K562 (cell line): ENCODE measurements around the gene SLC17A9. TPM values are rescaled to one million over a fixed set of nuclear protein-coding genes. Genes with fewer than 3 reads are reported as not detected.

Experiments
- ETV5 ChIP-seq: sonication (generic); formaldehyde crosslinking; IDR thresholded peaks from 2 replicates; pipeline ENCODE4 v1.4.0; 2020; ENCODE audit warnings: low read depth, mild to moderate bottlenecking, missing genetic modification reagents
- PHF21A ChIP-seq: fragments of 450-650 bp; IDR thresholded peaks from 2 replicates; pipeline ENCODE4 v1.6.1; 2017; ENCODE audit warnings: low read depth, borderline replicate concordance
- TRIM24 ChIP-seq, 2 experiments: fragments of 450-650 bp; IDR thresholded peaks; 2 replicates each; pipeline ENCODE4 v1.6.1; 2016
- XRCC5 ChIP-seq: fragments of 200-400 bp; formaldehyde crosslinking; IDR thresholded peaks from 2 replicates; pipeline ENCODE4 v1.6.1; 2017; ENCODE audit warnings: low read depth, mild to moderate bottlenecking, low read length
- YY1 ChIP-seq, 3 experiments: IDR thresholded peaks; 2 replicates each; pipeline ENCODE4 v1.6.1; 2011; ENCODE audit warnings: low read length in 2 of 3, mild to moderate bottlenecking in 2 of 3, moderate library complexity in 2 of 3, borderline replicate concordance in 1 of 3, control low read depth in 1 of 3, low read depth in 1 of 3; ENCODE audit not compliant: insufficient read depth in 3 of 3, insufficient replicate concordance in 2 of 3, control insufficient read depth in 1 of 3, insufficient read length in 1 of 3; ENCODE audit errors: extremely low read depth in 1 of 3
- ZKSCAN3 ChIP-seq: fragments of 250-450 bp; sonication (Bioruptor Pico); IDR thresholded peaks from 2 replicates; pipeline ENCODE4 v1.4.0; 2020
- ZNF12 ChIP-seq: sonication (generic); formaldehyde crosslinking; IDR thresholded peaks from 2 replicates; pipeline ENCODE4 v1.4.0; 2020; ENCODE audit warnings: mild to moderate bottlenecking, missing genetic modification reagents
- ZNF699 ChIP-seq: fragments of 250-450 bp; sonication (Bioruptor Pico); IDR thresholded peaks from 2 replicates; pipeline ENCODE4 v1.8.0; 2021; ENCODE audit warnings: mild to moderate bottlenecking, moderate library complexity; ENCODE audit not compliant: insufficient replicate concordance
- ZNF717 ChIP-seq: fragments of 250-450 bp; sonication (Bioruptor Pico); IDR thresholded peaks from 2 replicates; pipeline ENCODE4 v1.5.0; 2021
- ZSCAN32 ChIP-seq: fragments of 450-650 bp; formaldehyde crosslinking; IDR thresholded peaks from 2 replicates; pipeline ENCODE4 v1.4.0; 2020; ENCODE audit warnings: mild to moderate bottlenecking, moderate library complexity
- polyA plus RNA-seq, 8 experiments: library from polyadenylated mRNA; depleted of rRNA in 4 of 8; stranded (reverse) in 5 of 8; unstranded in 3 of 8; fragments of >200 nt; fragmentation: Nextera tagmentation in 2 of 8; fragmentation: Illumina TruSeq in 1 of 8; extraction: Ambion mirVana in 2 of 8; extraction: Trizol in 1 of 8; gene quantifications; 2 replicates each; pipeline versions ENCODE4 v1.2.1 to v1.2.3, GENCODE V29; 2011 to 2014; ENCODE audit warnings: inconsistent platforms in 1 of 8, missing spikeins in 1 of 8
- total RNA-seq, 7 experiments: library from RNA; depleted of rRNA in 6 of 7; stranded (reverse); fragments of >200 nt in 6 of 7; fragmentation: Illumina TruSeq in 2 of 7; extraction: Trizol in 2 of 7; gene quantifications; 2 replicates each; pipeline versions ENCODE4 v1.2.1 to v1.2.3, GENCODE V29; 2011 to 2021; ENCODE audit warnings: low replicate concordance in 1 of 7
- TF ChIP-seq, protein P1 (sequence below): sonication (generic); formaldehyde crosslinking; IDR thresholded peaks from 2 replicates; pipeline ENCODE4 v1.8.0; 2022; ENCODE audit warnings: missing genetic modification reagents, mild to moderate bottlenecking, borderline replicate concordance
- TF ChIP-seq, protein P2 (sequence below): fragments of 450-650 bp; formaldehyde crosslinking; IDR thresholded peaks from 2 replicates; pipeline ENCODE4 v1.4.0; 2022; ENCODE audit warnings: mild to moderate bottlenecking, moderate library complexity
- TF ChIP-seq, protein P3 (sequence below): sonication (generic); formaldehyde crosslinking; IDR thresholded peaks from 2 replicates; pipeline ENCODE4 v1.8.0; 2023; ENCODE audit warnings: missing genetic modification reagents, mild to moderate bottlenecking, borderline replicate concordance
- TF ChIP-seq, protein P4 (sequence below): conservative IDR thresholded peaks from 2 replicates; pipeline ENCODE4 v1.6.1; 2011; ENCODE audit warnings: low read depth, mild to moderate bottlenecking, low read length; ENCODE audit not compliant: control insufficient read depth

The SLC17A9 gene
- total and polyA plus RNA-seq, 9 of the 15 experiments (the other 6 are each of a cell fraction or from before 2014, with no cell fraction given), result 0.04 to 0.31 TPM; not detected in 7

DNA sequence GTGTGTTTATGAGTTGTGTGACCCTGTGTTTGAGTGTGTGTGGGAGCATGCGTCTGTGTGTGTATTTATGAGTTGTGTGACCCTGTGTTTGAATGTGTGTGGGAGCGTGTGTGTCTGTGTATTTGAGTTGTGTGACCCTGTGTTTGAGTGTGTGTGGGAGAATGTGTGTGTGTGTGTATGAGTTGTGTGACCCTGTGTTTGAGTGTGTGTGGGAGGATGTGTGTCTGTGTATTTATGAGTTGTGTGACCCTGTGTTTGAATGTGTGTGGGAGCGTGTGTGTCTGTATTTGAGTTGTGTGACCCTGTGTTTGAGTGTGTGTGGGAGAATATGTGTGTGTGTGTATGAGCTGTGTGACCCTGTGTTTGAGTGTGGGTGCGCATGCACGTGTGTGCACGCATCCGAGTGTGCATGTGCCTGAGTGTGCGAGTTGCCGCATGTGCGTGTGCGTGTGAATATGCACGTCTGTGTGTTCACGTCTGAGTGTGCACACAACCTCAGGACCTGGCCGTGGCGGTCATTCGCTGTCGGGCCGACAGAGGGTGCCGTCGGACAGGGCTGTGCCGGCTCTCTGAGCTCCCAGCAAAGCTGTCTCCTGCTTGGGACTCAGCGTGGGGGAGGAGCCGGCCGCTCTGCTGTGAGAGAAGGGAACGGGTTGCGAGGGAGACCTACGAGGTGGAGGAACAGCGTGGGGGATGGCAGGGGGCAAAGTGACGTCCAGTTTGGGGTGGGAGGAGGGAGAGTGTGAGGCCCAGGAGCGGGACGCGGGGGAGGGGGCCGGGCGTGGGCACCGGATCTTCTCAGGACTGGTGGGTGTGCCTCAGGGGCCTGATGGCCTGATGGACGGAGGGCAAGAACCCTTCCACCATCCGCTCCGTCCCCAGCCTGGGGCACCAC is 19.7 kb downstream of the SLC17A9 start (continued):
- TF ChIP-seq, protein P1, sequence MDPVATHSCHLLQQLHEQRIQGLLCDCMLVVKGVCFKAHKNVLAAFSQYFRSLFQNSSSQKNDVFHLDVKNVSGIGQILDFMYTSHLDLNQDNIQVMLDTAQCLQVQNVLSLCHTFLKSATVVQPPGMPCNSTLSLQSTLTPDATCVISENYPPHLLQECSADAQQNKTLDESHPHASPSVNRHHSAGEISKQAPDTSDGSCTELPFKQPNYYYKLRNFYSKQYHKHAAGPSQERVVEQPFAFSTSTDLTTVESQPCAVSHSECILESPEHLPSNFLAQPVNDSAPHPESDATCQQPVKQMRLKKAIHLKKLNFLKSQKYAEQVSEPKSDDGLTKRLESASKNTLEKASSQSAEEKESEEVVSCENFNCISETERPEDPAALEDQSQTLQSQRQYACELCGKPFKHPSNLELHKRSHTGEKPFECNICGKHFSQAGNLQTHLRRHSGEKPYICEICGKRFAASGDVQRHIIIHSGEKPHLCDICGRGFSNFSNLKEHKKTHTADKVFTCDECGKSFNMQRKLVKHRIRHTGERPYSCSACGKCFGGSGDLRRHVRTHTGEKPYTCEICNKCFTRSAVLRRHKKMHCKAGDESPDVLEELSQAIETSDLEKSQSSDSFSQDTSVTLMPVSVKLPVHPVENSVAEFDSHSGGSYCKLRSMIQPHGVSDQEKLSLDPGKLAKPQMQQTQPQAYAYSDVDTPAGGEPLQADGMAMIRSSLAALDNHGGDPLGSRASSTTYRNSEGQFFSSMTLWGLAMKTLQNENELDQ (CRISPR knock-in tag), result no peak
- TF ChIP-seq PHF21A (no peak), ZKSCAN3 (CRISPR knock-in tag) (no peak), XRCC5 (peak; percentile 70; the same call in 1 of the 2 replicates), ETV5 (no peak), YY1 (IDR thresholded peaks at IDR 0.05; ENCODE audit: borderline replicate concordance in 1 of 3, control insufficient read depth in 1 of 3, extremely low read depth in 1 of 3, insufficient read depth in 3 of 3, insufficient read length in 1 of 3, insufficient replicate concordance in 2 of 3, low read depth in 1 of 3, low read length in 2 of 3) (no peak), ZNF12 (no peak), ZNF717 (CRISPR knock-in tag) (no peak), ZSCAN32 (CRISPR knock-in tag) (no peak), ZNF699 (CRISPR knock-in tag) (no peak), TRIM24 (IDR thresholded peaks at IDR 0.05) (no peak)
- TF ChIP-seq, protein P2, sequence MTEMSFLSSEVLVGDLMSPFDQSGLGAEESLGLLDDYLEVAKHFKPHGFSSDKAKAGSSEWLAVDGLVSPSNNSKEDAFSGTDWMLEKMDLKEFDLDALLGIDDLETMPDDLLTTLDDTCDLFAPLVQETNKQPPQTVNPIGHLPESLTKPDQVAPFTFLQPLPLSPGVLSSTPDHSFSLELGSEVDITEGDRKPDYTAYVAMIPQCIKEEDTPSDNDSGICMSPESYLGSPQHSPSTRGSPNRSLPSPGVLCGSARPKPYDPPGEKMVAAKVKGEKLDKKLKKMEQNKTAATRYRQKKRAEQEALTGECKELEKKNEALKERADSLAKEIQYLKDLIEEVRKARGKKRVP, result no peak
- TF ChIP-seq, protein P3, sequence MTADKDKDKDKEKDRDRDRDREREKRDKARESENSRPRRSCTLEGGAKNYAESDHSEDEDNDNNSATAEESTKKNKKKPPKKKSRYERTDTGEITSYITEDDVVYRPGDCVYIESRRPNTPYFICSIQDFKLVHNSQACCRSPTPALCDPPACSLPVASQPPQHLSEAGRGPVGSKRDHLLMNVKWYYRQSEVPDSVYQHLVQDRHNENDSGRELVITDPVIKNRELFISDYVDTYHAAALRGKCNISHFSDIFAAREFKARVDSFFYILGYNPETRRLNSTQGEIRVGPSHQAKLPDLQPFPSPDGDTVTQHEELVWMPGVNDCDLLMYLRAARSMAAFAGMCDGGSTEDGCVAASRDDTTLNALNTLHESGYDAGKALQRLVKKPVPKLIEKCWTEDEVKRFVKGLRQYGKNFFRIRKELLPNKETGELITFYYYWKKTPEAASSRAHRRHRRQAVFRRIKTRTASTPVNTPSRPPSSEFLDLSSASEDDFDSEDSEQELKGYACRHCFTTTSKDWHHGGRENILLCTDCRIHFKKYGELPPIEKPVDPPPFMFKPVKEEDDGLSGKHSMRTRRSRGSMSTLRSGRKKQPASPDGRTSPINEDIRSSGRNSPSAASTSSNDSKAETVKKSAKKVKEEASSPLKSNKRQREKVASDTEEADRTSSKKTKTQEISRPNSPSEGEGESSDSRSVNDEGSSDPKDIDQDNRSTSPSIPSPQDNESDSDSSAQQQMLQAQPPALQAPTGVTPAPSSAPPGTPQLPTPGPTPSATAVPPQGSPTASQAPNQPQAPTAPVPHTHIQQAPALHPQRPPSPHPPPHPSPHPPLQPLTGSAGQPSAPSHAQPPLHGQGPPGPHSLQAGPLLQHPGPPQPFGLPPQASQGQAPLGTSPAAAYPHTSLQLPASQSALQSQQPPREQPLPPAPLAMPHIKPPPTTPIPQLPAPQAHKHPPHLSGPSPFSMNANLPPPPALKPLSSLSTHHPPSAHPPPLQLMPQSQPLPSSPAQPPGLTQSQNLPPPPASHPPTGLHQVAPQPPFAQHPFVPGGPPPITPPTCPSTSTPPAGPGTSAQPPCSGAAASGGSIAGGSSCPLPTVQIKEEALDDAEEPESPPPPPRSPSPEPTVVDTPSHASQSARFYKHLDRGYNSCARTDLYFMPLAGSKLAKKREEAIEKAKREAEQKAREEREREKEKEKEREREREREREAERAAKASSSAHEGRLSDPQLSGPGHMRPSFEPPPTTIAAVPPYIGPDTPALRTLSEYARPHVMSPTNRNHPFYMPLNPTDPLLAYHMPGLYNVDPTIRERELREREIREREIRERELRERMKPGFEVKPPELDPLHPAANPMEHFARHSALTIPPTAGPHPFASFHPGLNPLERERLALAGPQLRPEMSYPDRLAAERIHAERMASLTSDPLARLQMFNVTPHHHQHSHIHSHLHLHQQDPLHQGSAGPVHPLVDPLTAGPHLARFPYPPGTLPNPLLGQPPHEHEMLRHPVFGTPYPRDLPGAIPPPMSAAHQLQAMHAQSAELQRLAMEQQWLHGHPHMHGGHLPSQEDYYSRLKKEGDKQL (CRISPR knock-in tag), result no peak
- TF ChIP-seq, protein P4, sequence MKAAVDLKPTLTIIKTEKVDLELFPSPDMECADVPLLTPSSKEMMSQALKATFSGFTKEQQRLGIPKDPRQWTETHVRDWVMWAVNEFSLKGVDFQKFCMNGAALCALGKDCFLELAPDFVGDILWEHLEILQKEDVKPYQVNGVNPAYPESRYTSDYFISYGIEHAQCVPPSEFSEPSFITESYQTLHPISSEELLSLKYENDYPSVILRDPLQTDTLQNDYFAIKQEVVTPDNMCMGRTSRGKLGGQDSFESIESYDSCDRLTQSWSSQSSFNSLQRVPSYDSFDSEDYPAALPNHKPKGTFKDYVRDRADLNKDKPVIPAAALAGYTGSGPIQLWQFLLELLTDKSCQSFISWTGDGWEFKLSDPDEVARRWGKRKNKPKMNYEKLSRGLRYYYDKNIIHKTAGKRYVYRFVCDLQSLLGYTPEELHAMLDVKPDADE, result no peak
